GM12878 (cell line): ENCODE data around the gene FRMD5.

ENCODE experiments used
- CTCF ChIP-seq, 3 experiments: IDR thresholded peaks in 2 of 3; conservative IDR thresholded peaks in 1 of 3; 2 replicates each; pipeline ENCODE4 v1.5.1; 2011; ENCODE audit warnings: low read depth in 3 of 3, low read length in 3 of 3, mild to moderate bottlenecking in 3 of 3, control low read depth in 2 of 3, moderate library complexity in 2 of 3, inconsistent platforms in 1 of 3, mixed read lengths in 1 of 3; ENCODE audit not compliant: control insufficient read depth in 2 of 3, insufficient read depth in 1 of 3; ENCODE audit errors: extremely low read depth in 1 of 3
- POLR2AphosphoS2 ChIP-seq: IDR thresholded peaks from 2 replicates; pipeline ENCODE4 v1.6.1; 2011; ENCODE audit warnings: low read depth, mild to moderate bottlenecking, low read length, improper control_type of control experiment, moderate library complexity
- POLR2AphosphoS5 ChIP-seq: IDR thresholded peaks from 2 replicates; pipeline ENCODE4 v1.6.1; 2011; ENCODE audit warnings: mild to moderate bottlenecking, low read length, inconsistent platforms
- RCOR1 ChIP-seq: conservative IDR thresholded peaks from 2 replicates; pipeline ENCODE4 v1.6.1; 2012; ENCODE audit warnings: low read depth, low read length, improper control_type of control experiment
- SMARCA5 ChIP-seq: fragments of 450-650 bp; IDR thresholded peaks from 2 replicates; pipeline ENCODE4 v1.6.1; 2017; ENCODE audit warnings: mild to moderate bottlenecking
- SRF ChIP-seq, 2 experiments: IDR thresholded peaks; 2 replicates each; pipeline ENCODE4 v1.6.1; 2011; ENCODE audit warnings: low read depth in 2 of 2, low read length in 2 of 2, mild to moderate bottlenecking in 1 of 2, moderate library complexity in 1 of 2
- TAF1 ChIP-seq: IDR thresholded peaks from 2 replicates; pipeline ENCODE4 v1.6.1; 2011; ENCODE audit warnings: mild to moderate bottlenecking, low read depth, low read length, borderline replicate concordance
- ZNF207 ChIP-seq: fragments of 450-650 bp; IDR thresholded peaks from 2 replicates; pipeline ENCODE4 v1.6.1; 2014; ENCODE audit warnings: antibody characterized with exemption, mild to moderate bottlenecking, borderline replicate concordance
- ZNF592 ChIP-seq: fragments of 450-650 bp; IDR thresholded peaks from 2 replicates; pipeline ENCODE4 v1.6.1; 2017; ENCODE audit warnings: mild to moderate bottlenecking, moderate library complexity

DNA sequence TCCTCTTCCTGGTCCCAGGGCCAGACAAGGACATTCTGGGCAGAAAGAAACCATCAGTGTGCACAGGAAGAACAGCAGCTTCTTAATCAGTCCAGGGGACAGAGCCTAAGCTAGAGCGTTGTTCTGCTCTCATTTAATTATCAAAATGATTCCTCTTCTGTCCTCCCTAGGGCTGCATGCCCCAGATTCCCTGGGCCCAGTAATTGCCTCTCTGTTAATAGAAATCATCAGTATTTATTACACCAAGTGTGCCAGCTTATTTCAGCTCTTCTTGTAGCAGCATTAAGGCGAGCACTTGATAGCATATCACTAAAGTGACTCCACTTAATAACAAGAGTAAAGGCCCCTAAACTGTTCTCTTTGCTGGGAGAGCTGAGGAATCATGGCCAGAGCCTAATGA, 296.2 kb downstream of the FRMD5 start:
- no peak for TF ChIP-seq CTCF (IDR thresholded peaks at IDR 0.05 in 2 of 3, conservative IDR thresholded peaks at IDR 0.05 in 1 of 3; ENCODE audit: control insufficient read depth in 2 of 3, extremely low read depth in 1 of 3, insufficient read depth in 1 of 3, low read depth in 3 of 3, low read length in 3 of 3)
- no peak for TF ChIP-seq SRF (IDR thresholded peaks at IDR 0.05; ENCODE audit: low read depth in 2 of 2, low read length in 2 of 2)
- no peak for TF ChIP-seq TAF1
- no peak for TF ChIP-seq SMARCA5
- no peak for TF ChIP-seq ZNF207
- no peak for TF ChIP-seq RCOR1
- no peak for TF ChIP-seq ZNF592
- no peak for TF ChIP-seq POLR2AphosphoS5
- no peak for TF ChIP-seq POLR2AphosphoS2
